Measurements from ENCODE around the gene CDH12. TPM values are rescaled to one million over a fixed set of nuclear protein-coding genes. Genes with fewer than 3 reads are reported as not detected.

Gene CDH12
- total RNA-seq, 2 donors from 2014 or later: 0.90 to 1.9 TPM

DNA sequence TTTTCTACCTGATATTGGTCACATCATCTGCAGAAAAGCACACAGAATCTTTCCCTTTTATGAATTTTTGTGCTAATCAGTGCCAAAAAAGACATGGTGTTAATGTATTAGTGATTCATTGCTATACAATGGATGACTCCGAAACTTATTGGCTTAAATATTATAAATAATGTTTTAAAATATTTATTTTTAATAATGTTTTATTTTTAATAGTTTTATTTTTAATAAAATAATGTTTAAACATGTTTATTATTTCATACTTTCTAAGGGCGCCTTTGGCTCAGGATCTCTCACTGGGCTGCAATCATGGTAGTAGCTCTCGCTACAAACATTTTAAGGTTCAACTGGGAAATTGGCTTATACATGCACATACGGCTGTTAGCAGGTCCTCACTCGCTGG, 65.7 kb downstream of the CDH12 start:
- Mint-ChIP-seq H3K9me3 (no peaks in the 10 kb centered on the region), H3K4me1 (no peaks in the 10 kb centered on the region), H3K27me3 (ENCODE audit: insufficient read depth) (no peaks in the 10 kb centered on the region), H3K27ac (no peak overlapping the region), H3K36me3 (ENCODE audit: low read depth) (no peaks in the 10 kb centered on the region), H3K4me3 (no peak overlapping the region)
- DNase-seq: no peak
- Histone ChIP-seq H3K4me1 (ENCODE audit: control insufficient read depth, insufficient read depth, low read length) (no peaks in the 10 kb centered on the region), H3K4me3 (ENCODE audit: low read length) (no peak overlapping the region), H3K9me3 (ENCODE audit: control insufficient read depth, low read length) (no peaks in the 10 kb centered on the region), H3K9ac (ENCODE audit: extremely low read depth, low read length, poor library complexity, severe bottlenecking) (no peak overlapping the region), H3K36me3 (ENCODE audit: control insufficient read depth, insufficient read depth, low read length) (no peaks in the 10 kb centered on the region), H3K27me3 (ENCODE audit: control insufficient read depth, insufficient read depth, low read length, poor library complexity, severe bottlenecking) (no peaks in the 10 kb centered on the region), H3K27ac (ENCODE audit: low read depth, low read length) (no peak overlapping the region)
- TF ChIP-seq, protein P1, sequence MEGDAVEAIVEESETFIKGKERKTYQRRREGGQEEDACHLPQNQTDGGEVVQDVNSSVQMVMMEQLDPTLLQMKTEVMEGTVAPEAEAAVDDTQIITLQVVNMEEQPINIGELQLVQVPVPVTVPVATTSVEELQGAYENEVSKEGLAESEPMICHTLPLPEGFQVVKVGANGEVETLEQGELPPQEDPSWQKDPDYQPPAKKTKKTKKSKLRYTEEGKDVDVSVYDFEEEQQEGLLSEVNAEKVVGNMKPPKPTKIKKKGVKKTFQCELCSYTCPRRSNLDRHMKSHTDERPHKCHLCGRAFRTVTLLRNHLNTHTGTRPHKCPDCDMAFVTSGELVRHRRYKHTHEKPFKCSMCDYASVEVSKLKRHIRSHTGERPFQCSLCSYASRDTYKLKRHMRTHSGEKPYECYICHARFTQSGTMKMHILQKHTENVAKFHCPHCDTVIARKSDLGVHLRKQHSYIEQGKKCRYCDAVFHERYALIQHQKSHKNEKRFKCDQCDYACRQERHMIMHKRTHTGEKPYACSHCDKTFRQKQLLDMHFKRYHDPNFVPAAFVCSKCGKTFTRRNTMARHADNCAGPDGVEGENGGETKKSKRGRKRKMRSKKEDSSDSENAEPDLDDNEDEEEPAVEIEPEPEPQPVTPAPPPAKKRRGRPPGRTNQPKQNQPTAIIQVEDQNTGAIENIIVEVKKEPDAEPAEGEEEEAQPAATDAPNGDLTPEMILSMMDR (conservative IDR thresholded peaks at IDR 0.05): no peak
- WGBS, 2 experiments (ENCODE audit: insufficient coverage in 1 of 2, insufficient read length in 1 of 2): 91 to 96% methylated on average over 3 to 5 of the region's 5 CpGs

DNA sequence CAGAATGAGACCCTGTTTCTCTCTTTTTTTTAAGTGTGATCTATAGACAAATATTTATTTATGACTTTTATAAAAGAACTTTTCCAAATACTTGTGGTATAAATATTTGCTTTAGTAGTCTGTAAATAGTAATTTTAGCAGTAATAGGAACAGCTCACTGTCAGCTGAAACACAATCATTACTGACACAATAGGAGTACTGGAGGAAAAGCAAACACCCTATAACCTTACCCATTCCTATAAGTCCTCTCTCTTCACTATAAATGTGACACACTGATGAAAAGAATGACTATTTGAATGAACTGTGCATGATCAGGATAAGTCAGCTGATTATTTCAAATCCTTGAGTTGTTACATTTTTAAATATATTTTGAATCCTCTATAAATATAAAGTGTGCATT, 72.4 kb downstream of the CDH12 start:
- no peak for DNase-seq
- H3K27me3 ChIP-seq (ENCODE audit: control insufficient read depth, insufficient read depth, low read length, poor library complexity, severe bottlenecking): no peaks in the 10 kb centered on the region
- no peaks in the 10 kb centered on the region for H3K4me1 ChIP-seq (ENCODE audit: control insufficient read depth, insufficient read depth, low read length)
- Mint-ChIP-seq H3K4me3 (no peak overlapping the region), H3K27ac (no peak overlapping the region), H3K27me3 (ENCODE audit: insufficient read depth) (no peaks in the 10 kb centered on the region), H3K4me1 (no peaks in the 10 kb centered on the region), H3K36me3 (ENCODE audit: low read depth) (no peaks in the 10 kb centered on the region), H3K9me3 (no peaks in the 10 kb centered on the region)
- no peak overlapping the region for H3K4me3 ChIP-seq (ENCODE audit: low read length)
- TF ChIP-seq, protein P1 (conservative IDR thresholded peaks at IDR 0.05): no peak
- H3K36me3 ChIP-seq (ENCODE audit: control insufficient read depth, insufficient read depth, low read length): no peaks in the 10 kb centered on the region
- H3K9ac ChIP-seq (ENCODE audit: extremely low read depth, low read length, poor library complexity, severe bottlenecking): no peak overlapping the region
- no peak overlapping the region for H3K27ac ChIP-seq (ENCODE audit: low read depth, low read length)
- no peaks in the 10 kb centered on the region for H3K9me3 ChIP-seq (ENCODE audit: control insufficient read depth, low read length)

DNA sequence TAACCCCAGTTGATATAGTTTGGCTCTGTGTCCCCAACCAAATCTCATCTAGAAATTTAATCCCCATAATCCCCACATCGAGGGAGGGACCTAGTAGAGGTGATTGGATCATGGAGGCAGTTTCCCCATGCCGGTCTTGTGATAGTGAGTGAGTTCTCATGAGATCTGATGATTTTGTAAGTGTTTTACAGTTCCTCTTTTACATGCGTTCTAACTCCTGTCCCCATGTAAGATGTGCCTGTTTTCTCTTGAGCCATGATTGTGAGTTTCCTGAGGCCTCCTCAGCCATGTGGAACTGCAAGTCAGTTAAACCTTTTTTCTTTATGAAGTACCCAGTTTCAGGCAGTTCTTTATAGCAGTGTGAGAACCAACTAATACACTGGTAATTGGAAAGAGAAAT, 73.6 kb downstream of the CDH12 start:
- H3K4me1 Mint-ChIP-seq: no peaks in the 10 kb centered on the region
- no peak for DNase-seq
- no peaks in the 10 kb centered on the region for H3K27me3 Mint-ChIP-seq (ENCODE audit: insufficient read depth)
- Histone ChIP-seq H3K4me1 (ENCODE audit: control insufficient read depth, insufficient read depth, low read length) (no peaks in the 10 kb centered on the region), H3K4me3 (ENCODE audit: low read length) (no peak overlapping the region), H3K9ac (ENCODE audit: extremely low read depth, low read length, poor library complexity, severe bottlenecking) (no peak overlapping the region), H3K27ac (ENCODE audit: low read depth, low read length) (no peak overlapping the region), H3K36me3 (ENCODE audit: control insufficient read depth, insufficient read depth, low read length) (no peaks in the 10 kb centered on the region), H3K27me3 (ENCODE audit: control insufficient read depth, insufficient read depth, low read length, poor library complexity, severe bottlenecking) (no peaks in the 10 kb centered on the region), H3K9me3 (ENCODE audit: control insufficient read depth, low read length) (no peaks in the 10 kb centered on the region)
- H3K36me3 Mint-ChIP-seq (ENCODE audit: low read depth): no peaks in the 10 kb centered on the region
- H3K27ac Mint-ChIP-seq: no peak overlapping the region
- TF ChIP-seq, protein P1 (conservative IDR thresholded peaks at IDR 0.05): no peak
- 79% methylated on average over 3 of the region's 3 CpGs; no CpG with 5 or more reads in 1 of the 2 experiments for WGBS, 2 experiments (ENCODE audit: insufficient coverage in 1 of 2, insufficient read length in 1 of 2)
- H3K4me3 Mint-ChIP-seq: no peak overlapping the region
- no peaks in the 10 kb centered on the region for H3K9me3 Mint-ChIP-seq

All from endodermal cell (in vitro differentiated cells).